Left ventricle myocardium inferior (tissue), 1 donor: ENCODE measurements around the gene P4HTM. TPM values are rescaled to one million over a fixed set of nuclear protein-coding genes. Genes with fewer than 3 reads are reported as not detected.

ENCODE experiments used
- DNase-seq: peaks from one replicate; pipeline ENCODE4 v3.0.0-alpha.2; 2020
- H3K27ac ChIP-seq: fragments of 200-600 bp; replicated peaks from 2 replicates; pipeline ENCODE4 v1.8.0; 2021
- H3K27me3 ChIP-seq: fragments of 200-600 bp; 2 replicates; pipeline ENCODE4 v1.8.0; 2021; ENCODE audit warnings: low read depth
- H3K36me3 ChIP-seq: fragments of 200-600 bp; 2 replicates; pipeline ENCODE4 v1.8.0; 2021
- H3K4me1 ChIP-seq: fragments of 200-600 bp; 2 replicates; pipeline ENCODE4 v1.8.0; 2021
- H3K4me3 ChIP-seq: fragments of 200-600 bp; 2 replicates; pipeline ENCODE4 v1.8.0; 2021; ENCODE audit warnings: mild to moderate bottlenecking, moderate library complexity
- H3K9me3 ChIP-seq: fragments of 200-600 bp; replicated peaks from 2 replicates; pipeline ENCODE4 v1.8.0; 2021
- CTCF ChIP-seq: fragments of 200-600 bp; IDR thresholded peaks from 2 replicates; pipeline ENCODE4 v1.8.0; 2021; ENCODE audit warnings: antibody characterized with exemption, mild to moderate bottlenecking, borderline replicate concordance
- intact Hi-C: fragments of 100-400 bp; cut with micrococcal nuclease; formaldehyde crosslinking; loops from one replicate; pipeline ENCODE4 v1.11.0; 2022
- total RNA-seq: library from RNA; stranded (reverse); fragmentation: NEBNext Ultra II Directional; extraction: Animal tissue kit (Norgen Biotek cat#: 25700); gene quantifications from one replicate; pipeline ENCODE4 v1.2.1, GENCODE V29; 2021
- donor health status: DM: no; HTN: yes; CAD: no; lungs with severe emphysema.

P4HTM gene
- total RNA-seq, 1 donor from 2014 or later, result 28.9 TPM

GRCh38 chr3:49016414-49017228 is 26.6 kb downstream of the P4HTM start:
- DNase-seq, result no peak
- Histone ChIP-seq H3K4me1 (peaks cover 68% of the 10 kb centered on the region), H3K27ac (no peak overlapping the region), H3K4me3 (no peak overlapping the region), H3K9me3 (no peaks in the 10 kb centered on the region), H3K27me3 (no peaks in the 10 kb centered on the region), H3K36me3 (peaks cover 45% of the 10 kb centered on the region)
- no peak for TF ChIP-seq CTCF
- intact Hi-C loops, result no loop called here

GRCh38 chr3:49017229-49017970 is 27.4 kb downstream of the P4HTM start:
- intact Hi-C loops, result no loop called here

GRCh38 chr3:49017971-49018706 is 28.1 kb downstream of the P4HTM start, which contains the start of gene DALRD3:
Gene DALRD3, minus strand, starts transcription at chr3:49018580. Its CDS starts 16 bp downstream, at chr3:49018564.
- H3K4me3 ChIP-seq, result peak within 1 kb of the TSS; percentile 88
- no peaks in the 10 kb centered on the region for H3K27me3 ChIP-seq
- TF ChIP-seq CTCF, result no peak
- peaks cover 65% of the 10 kb centered on the region for H3K4me1 ChIP-seq
- intact Hi-C loops, result no loop called here
- peak within 1 kb of the TSS; percentile 74 for H3K27ac ChIP-seq
- peak; percentile 61 for DNase-seq
- peaks cover 35% of the 10 kb centered on the region for H3K36me3 ChIP-seq
- no peaks in the 10 kb centered on the region for H3K9me3 ChIP-seq

More at GRCh38 chr3:49017229-49017970, 27.4 kb downstream of the P4HTM start:
- DNase-seq, result no peak
- peak overlapping the region; percentile 88 for H3K4me3 ChIP-seq
- TF ChIP-seq CTCF, result no peak
- H3K4me1 ChIP-seq, result peaks cover 65% of the 10 kb centered on the region
- no peaks in the 10 kb centered on the region for H3K9me3 ChIP-seq
- H3K36me3 ChIP-seq, result peaks cover 37% of the 10 kb centered on the region
- H3K27ac ChIP-seq, result peak overlapping the region; percentile 74
- no peaks in the 10 kb centered on the region for H3K27me3 ChIP-seq

GRCh38 chr3:49018707-49019006 is 28.6 kb downstream of the P4HTM start:
- TF ChIP-seq CTCF, result no peak
- intact Hi-C loops, result no loop called here
- Histone ChIP-seq H3K36me3 (peaks cover 37% of the 10 kb centered on the region), H3K27ac (peak overlapping the region; percentile 74), H3K27me3 (no peaks in the 10 kb centered on the region), H3K9me3 (no peaks in the 10 kb centered on the region), H3K4me3 (peak overlapping the region; percentile 88), H3K4me1 (peaks cover 65% of the 10 kb centered on the region)
- no peak for DNase-seq

- intact Hi-C loops, result no loop called here
- Histone ChIP-seq H3K27ac (peak overlapping the region; percentile 98), H3K4me3 (peak overlapping the region; percentile 86), H3K36me3 (peaks cover 38% of the 10 kb centered on the region), H3K27me3 (no peaks in the 10 kb centered on the region), H3K4me1 (peaks cover 72% of the 10 kb centered on the region), H3K9me3 (no peaks in the 10 kb centered on the region)
- no peak for DNase-seq
- TF ChIP-seq CTCF, result no peak
Observed at GRCh38 chr3:49019941-49020329, 29.9 kb downstream of the P4HTM start.
